GM19099 (cell line): ENCODE measurements around the gene SLC26A8.

Source experiments
- POLR2A ChIP-seq: IDR thresholded peaks from 3 replicates; pipeline ENCODE4 v1.6.1; 2011; ENCODE audit warnings: low read depth; ENCODE audit not compliant: insufficient read length; ENCODE audit errors: extremely low read depth

Gene SLC26A8

DNA sequence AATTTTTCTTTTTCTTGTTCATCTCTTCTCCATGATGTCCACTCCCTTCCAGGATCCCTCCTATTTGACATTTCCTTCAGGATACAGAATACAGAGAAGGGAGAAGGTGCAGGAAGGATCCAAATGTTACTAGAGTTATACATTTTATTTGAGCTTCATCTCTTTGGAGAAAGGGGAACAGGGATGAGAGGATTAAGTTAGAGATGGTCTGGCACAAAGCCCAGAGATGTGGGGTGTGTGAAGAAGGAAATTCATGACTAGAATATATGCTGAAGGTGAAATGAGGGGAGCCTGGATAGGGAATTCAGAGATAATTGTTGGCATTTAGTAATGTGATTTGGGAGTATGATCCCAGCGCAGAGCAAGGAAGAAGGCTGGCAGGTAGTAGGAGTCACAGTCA lies 81.1 kb downstream of the SLC26A8 start:
- no peak for TF ChIP-seq POLR2A

DNA sequence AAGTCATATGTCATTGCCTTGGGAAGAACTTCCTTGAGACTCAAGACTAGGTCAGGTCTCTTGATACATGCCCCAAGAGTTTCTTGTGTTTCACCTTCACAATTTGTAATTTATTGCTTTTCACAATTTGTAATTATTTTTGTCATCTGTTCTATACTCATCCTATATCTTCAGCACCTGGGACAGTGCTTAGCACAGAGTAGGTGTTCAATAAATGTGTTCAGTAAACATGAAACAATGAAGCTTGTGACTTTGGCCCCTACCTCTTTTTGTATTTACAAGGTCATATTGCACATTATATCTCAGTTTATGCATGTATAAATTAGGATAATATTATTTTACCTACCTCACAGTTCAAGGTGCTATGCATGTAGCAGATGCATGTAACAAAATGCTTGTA lies 82.1 kb downstream of the SLC26A8 start:
- TF ChIP-seq POLR2A = no peak

DNA sequence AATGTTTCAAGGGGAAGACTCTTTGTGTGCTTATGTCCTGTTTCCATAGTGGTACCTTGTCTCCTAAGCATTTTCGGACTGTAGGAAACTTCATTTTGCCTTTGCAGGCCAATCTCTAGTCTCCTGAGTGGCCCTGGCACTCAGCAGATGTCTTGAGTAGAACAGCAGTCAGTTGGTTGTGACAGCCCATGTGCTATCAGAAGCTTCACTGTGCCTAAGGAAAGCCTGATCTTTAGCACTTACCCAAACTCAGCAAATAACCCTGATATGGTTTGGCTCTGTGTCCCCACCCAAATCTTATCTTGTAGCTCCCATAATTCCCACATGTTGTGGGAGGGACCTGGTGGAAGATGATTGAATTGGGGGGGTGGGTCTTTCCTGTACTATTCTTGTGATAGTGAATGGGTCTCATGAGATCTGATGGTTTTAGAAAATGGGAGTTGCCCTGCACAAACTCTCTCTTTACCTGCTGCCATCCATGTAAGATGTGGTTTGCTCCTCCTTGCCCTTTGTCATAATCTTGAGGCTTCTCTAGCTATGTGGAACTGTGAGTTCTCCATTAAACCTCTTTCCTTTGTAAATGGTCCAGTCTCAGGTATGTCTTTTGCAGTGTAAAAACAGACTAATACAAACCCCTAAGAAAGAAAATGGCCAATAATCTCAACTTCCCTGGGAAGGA lies 87.6 kb downstream of the SLC26A8 start:
- no peak for TF ChIP-seq POLR2A

DNA sequence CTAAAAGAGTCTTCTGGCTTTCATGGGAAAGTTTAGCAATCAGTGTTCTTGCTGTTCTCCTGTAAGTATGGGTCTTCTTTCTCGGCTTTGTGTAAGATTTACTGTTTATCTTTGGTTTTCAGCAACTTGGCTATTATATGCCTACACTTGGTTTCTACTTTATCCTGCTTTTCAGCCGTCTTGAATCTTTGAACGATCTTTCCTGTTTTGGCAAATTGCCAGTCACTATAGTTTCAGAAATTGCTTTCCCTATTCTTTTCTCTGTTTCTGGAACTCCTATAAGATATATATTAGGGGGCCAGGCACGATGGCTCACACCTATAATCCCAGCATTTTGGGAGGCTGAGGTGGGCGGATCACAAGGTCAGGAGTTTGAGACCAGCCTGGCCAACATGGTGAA lies 89.0 kb downstream of the SLC26A8 start:
- no peak for TF ChIP-seq POLR2A

DNA sequence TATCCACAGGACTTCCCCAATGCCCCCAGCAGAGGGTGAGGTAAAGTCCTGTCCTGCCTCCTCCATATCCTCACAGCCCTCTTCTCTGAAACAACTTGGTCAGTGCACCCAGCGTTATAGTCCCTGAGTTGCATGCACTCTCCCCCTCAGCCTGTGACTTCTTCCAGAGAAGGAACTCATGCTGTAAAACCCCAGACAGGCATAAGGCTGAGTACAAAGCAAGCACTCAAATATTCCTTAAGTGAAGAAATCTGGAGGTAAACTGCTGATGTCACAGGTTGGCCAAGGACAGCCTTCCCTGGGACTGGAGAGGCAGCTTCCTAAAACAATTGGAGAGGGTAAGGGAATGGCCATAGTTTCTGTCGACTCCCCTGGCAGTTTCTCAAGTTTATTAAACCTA lies 90.6 kb downstream of the SLC26A8 start:
- TF ChIP-seq POLR2A = no peak

DNA sequence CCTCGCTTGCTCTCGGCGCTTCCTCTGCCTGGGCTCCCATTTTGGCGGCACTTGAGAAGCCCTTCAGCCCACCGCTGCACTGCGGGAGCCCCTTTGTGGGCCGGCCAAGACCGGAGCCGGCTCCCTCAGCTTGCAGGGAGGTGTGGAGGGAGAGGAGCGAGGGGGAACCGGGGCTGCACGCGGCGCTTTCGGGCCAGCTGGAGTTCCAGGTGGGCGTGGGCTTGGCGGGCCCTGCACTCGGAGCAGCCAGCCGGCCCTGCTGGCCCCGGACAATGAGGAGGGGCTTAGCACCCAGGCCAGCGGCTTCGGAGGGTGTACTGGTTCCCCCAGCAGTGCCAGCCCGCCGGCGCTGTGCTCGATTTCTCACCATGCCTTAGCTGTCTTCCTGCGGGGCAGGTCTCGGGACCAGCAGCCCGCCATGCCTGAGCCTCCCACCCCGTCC lies 93.3 kb downstream of the SLC26A8 start:
- no peak for TF ChIP-seq POLR2A

DNA sequence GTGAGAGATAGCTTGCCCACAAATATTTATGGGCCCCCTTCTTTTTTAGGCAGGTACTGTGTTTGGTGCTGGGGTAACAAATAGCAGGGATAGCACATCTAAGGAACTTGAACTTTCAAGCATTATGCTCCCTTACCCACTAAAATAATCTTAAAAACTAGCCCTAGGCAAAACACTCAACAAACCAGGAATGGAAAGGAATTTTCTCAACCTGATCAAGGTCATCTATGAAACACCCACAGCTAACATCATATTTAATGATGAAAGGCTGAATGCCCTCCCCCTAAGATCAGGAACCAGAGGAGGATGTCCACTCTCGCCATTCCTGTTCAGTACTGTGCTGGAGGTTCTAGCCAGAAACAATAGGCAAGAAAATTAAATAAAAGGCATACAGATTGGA lies 94.8 kb downstream of the SLC26A8 start:
- no peak for TF ChIP-seq POLR2A

DNA sequence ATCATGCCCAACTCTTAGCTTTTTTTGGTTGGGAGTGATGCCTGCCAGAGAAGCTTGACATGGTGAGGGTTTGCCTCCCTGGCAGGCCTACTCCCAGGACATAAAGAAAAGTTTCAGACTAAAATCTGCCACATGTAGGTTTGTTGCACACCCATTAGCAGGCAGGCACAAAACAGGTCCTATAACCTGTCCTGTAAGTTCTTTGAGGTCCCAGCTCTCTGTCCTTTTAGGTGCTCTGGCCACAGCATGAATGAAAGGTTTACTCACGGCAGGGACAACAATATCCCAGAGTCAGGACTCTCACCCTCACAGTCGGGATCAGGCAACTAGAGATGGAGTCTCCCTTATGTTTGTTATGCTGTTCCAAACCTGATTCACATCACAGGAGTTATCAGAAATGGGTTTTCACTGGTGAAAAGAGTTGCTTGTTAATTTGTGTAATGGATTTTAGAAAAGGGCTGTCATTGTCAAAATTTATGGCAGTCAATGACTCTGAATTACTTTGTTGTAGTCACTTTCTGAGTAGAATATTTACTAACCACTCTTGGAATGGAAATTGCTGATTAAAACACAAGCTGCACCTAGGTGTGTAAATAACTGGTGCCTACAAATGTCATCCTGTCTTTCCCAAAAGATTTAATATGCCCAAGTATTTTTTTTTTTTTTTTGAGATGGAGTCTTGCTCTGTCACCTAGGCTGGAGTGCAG lies 97.8 kb downstream of the SLC26A8 start:
- TF ChIP-seq POLR2A = no peak

GRCh38 chr6:35925961-35926360 lies 98.5 kb downstream of the SLC26A8 start:
- no peak for TF ChIP-seq POLR2A

DNA sequence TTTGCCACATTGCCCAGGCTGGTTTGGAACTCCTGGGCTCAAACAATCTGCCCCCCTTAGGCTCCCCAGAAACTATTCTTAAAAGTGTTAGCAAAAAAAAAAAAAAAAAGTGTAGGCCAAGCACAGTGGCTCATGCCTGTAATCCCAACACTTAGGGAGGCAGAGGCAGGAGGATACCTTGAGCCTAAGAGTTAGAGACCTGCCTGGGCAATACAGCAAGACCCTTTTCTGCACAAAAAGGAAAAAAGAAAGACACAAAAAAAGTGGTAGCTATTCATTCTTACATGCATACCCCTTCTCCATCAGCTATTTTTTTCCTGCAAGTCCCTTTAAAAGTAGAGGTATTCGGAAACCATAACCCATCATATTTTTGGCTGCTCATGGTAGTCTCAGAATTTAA lies 100.3 kb downstream of the SLC26A8 start:
- TF ChIP-seq POLR2A = no peak

DNA sequence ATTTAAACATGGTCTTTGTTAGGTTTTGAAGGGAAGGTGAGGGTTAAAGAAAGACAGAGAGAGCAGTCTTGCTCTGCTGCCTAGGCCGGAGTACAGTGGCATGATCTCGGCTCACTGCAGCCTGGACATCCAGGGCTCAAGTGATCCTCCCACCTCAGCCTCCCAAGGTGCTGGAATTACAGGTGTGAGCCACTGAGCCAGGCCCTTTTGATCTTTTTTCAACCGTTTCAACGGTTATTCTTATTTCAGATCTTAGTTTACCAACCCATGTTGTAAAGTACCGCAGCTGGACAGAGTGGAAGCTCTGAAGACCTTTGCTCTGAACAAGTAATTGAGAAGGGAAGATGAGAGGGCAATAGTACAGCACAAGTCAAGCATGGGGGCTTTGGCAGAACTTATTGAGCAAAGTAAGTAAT lies 102.3 kb downstream of the SLC26A8 start:
- TF ChIP-seq POLR2A = no peak

- TF ChIP-seq POLR2A = peak; percentile 88
Measured at GRCh38 chr6:35920793-35921732, 103.4 kb downstream of the SLC26A8 start, which contains the start of gene SRPK1. Gene SRPK1, minus strand, starts transcription at chr6:35921098. Its CDS starts 42 bp downstream, at chr6:35921056.

DNA sequence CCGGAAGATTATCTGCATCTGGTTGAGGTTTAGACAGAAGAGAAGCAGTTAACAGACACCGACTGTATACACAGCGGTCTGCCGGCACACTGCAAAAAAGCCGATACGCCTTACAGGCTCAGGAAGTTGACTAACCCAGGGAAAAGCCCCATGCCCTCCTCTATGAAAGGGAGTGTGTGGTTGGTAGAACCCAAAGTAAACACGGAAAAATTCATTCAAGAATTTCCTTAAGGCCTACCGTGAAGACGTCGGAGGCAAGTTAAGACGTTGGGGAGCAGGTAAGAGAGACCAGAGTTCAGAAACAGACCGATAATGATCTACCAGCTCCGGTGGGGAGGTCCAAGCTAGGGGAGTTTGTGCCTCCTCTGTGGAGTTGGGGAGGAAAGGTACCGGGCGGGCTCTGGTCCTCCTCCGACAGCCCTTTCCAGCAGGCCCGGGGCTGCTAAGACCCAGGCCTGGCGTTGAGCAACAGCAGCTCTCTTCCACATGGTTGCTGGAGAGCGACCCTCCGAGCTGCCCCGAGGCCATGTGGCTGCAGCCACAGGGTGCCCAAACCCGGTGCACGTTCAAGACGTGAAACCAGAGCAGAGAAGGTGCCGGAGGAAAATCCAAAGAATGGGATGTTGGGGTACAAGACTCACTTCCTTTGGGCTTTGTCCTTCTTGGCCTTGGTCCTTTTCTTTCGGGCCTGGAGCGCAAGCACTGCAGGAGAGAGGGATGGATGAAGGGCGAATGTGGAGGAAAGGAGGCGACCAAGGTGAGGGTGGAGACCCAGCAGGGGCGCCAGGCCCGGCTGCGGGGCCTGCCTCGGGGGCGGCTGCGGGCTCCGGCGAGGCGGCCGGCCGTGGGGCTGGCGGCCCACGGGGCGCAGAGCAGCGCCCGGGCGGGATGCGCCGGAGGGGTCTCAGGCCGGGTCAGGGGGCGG lies 104.4 kb downstream of the SLC26A8 start:
- peak; percentile 33 for TF ChIP-seq POLR2A
